ENCODE data around the gene KRT7.

The KRT7 gene

GRCh38 chr12:52199294-52199919 lies 33.6 kb upstream of the KRT7 start:
- DNase-seq (ENCODE audit: low read depth), result no peak

- DNase-seq (ENCODE audit: low read depth), result no peak
Observed at GRCh38 chr12:52200086-52200780, 32.8 kb upstream of the KRT7 start.

DNA sequence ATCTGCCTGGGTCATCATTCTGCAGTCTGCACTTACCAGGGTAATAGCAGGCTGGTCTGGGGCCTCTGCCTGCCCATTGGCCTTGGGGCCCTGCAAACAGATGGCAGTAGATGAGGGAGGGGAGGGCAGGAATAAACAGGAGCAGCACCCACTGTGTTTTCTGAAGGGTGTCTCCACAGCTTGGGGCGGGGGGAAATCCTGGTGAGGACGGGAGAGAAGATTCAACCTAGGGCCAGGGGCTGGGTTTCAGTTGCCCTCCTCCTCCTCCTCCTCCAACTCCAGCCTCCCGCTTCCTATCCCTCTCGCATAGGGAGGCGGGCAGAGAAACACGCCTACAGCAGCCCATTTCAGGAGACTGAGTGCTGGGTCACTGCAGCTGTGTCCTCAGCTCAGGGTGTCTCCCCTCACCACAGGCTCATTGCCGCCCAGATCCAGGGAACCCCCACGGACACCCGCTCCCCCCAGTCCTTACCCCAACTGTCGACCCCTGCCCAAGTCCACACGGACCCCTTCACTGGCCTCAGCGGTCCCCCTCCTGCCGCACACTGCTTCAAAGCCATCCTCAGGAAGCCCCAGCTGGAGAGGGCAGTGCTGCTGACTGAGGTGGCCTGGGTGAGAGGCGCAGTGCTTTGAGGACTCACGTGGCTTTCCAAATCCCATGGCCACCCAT lies 32.1 kb upstream of the KRT7 start:
- no peak for DNase-seq (ENCODE audit: low read depth)

GRCh38 chr12:52201451-52201839 lies 31.6 kb upstream of the KRT7 start:
- DNase-seq (ENCODE audit: low read depth), result no peak

DNA sequence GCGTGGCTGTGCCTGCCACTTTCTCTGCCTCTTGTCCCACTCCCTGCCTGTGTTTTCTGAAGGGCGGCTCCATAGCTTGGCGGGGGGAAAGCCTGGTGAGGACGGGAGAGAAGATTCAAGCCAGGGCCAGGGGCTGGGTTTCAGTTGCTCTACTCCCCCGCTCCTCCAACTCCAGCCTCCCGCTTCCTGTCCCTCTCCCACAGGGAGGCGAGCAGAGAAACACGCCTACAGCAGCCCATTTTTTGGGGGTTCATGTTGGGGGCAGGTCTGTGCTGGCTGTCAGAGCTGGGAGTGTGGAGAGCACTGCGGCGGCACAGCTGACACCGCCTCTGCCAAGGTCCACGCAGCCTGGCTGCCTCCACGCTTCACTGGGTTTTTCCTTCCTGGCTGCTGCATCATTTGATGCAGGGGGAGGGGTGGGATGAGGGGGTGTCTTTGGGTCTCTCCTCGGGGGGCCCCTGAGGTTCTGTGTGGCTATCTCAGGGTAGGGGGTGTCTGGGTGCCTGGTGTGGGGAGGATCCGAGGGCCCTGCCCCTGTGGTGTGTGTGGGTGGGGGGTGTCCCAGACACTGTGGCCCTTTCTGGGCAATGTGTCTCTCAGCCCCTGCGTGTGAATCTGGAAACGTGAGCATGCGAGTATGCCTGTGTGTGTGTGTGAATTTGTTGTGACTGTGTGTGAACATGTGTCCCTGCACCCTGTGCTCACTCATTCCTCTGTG lies 30.5 kb upstream of the KRT7 start:
- no peak for DNase-seq (ENCODE audit: low read depth)

DNA sequence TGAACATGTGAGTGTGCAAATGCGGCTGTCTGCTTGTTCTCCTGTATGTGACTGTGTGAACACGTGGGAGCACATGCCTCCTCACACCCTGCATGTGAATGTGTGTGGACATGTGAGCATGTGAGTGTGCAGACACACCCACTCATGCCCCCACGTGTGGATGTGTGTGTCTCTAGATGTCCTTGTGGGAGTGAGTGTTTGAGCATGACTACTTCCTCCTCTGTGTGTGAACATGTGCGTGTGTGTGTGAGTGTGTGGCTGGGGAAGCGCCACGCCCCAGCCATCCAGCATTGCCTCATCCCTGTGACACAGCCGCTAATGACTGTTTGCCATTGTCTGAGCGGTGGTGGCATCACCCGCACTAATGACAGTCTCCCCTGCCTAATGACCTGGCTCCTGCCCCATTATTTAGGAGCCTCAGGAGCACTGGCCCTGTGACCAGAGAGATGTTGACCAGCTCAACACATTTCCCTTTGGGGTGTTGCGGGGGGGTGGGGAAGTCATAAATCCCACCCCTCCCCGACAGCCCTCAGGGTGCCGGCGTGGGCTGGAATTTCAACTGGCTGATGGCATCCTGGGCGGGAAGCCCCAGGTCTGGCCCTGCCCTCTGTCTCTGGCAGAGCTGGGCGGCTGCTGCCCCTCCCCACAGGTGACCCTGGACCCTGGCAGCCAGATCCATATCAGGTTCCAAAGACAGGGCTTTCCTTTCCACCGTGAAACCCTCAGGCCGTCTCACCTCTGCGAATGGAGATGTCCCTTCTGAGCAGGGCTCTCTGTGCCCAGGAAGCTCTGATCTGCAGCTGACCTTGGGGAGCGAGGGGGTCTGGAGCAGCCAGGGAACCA lies 29.7 kb upstream of the KRT7 start:
- DNase-seq (ENCODE audit: low read depth), result no peak

- no peak for DNase-seq (ENCODE audit: low read depth)
Observed at GRCh38 chr12:52204095-52204930, 28.7 kb upstream of the KRT7 start.

GRCh38 chr12:52204931-52205505 lies 28.0 kb upstream of the KRT7 start:
- DNase-seq (ENCODE audit: low read depth), result no peak

DNA sequence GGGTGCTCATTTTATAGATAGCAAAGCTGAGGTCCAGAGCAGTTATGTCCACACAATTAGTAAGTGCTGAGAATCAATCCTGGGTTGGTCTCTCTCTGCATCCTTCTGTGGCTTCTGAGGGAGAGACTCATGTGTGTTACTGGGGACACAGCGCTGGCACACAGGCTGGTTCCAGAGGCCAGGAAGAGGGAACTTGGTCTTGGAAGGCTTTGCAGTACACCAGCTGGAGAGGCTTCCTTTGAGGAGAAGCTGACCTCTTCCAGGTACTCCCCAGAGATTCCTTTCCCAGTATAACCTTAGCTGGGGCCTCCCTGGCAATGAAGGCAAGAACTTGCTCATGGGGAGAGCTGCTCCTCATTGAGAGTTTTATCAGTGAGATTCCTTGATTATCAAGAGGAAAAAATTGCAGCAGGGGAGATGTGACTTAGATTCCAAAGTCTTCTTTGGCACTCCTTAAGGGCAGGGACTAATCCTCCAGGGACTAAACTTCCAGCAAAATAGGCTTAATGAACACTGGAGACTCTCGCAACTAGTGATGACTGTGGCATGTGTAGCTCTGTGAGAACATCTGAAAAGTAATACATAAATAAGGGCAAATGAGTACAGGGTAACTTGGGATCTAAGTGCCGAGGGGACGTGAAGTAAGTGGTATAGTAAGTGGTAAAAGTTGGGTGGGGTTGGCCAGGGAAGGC lies 27.3 kb upstream of the KRT7 start:
- DNase-seq (ENCODE audit: low read depth), result no peak

DNA sequence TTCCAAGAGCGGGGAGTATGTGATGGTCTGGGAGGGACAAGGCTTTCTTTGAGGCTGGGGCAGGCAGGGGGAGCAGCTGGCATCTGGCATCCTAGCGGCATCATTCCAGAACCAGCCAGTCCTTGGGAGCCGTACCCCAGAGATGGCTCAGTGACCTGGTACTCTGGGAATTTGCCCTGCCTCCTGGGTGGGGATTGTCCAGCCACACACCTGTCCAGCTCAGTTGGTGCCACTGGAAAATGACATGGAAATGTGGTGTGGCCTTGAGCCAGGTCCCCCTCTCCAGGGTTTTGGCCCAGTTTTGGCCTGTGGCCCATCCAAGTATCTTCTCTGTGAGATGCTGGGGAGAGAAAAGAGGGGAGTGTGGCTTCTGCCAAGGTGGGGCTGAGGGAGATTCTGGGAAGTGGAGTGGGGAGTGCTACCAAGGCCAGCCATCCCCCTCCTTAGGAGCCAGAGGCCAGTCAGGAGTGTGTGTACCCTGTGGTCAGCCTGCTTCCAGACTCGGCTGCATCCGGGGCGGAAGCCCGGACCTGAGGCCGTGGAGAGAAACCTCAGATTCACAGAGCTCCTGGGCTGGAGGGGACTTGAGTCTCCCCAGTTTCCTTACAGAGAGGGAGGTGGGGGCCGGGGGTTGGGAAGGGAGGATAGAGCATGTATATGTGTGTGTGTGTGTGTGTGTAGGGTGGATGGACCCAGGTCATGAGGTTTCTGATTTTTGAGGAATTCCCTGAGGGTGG lies 26.6 kb upstream of the KRT7 start:
- DNase-seq (ENCODE audit: low read depth), result no peak

DNA sequence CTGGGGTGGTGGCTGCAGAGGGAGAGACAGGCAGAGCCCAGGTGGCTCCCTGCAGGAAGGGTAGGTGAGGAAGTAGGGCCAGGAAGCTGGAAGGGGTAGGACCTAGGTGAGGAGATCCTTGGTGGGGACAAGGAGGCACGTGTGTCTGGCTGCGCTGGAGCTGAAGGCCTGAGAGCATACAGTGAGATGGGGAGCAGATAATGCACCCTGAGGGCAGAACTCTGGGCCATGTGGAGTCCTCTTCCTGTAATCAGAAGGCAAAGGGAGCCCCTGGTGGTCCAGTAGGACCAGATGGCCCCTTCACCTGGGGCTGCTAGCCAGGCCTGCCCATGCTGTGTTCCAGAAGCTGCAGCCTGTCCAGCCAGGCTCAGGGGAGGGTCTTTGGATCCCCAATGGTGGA lies 25.9 kb upstream of the KRT7 start:
- no peak for DNase-seq (ENCODE audit: low read depth)

DNA sequence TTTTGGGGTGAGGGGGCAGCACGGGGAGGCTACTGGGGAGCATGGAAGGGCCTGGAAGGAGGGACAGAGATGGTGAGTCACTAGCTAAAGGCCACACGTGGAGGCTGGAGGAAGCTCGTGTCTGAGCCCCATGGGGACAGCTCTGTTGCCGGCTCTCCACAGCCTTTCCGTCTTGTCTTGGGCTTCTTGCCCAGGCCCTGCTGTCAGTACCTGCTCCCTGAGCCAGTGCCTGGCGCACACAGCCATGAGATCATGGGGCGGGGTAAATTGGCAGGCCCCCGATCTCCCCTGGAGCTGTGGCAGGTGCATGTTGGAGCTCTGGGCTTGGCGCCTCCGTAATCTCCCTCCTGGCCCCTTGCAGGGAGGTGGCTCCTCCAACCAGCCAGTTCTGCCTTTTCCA lies 25.1 kb upstream of the KRT7 start:
- DNase-seq (ENCODE audit: low read depth), result no peak

DNA sequence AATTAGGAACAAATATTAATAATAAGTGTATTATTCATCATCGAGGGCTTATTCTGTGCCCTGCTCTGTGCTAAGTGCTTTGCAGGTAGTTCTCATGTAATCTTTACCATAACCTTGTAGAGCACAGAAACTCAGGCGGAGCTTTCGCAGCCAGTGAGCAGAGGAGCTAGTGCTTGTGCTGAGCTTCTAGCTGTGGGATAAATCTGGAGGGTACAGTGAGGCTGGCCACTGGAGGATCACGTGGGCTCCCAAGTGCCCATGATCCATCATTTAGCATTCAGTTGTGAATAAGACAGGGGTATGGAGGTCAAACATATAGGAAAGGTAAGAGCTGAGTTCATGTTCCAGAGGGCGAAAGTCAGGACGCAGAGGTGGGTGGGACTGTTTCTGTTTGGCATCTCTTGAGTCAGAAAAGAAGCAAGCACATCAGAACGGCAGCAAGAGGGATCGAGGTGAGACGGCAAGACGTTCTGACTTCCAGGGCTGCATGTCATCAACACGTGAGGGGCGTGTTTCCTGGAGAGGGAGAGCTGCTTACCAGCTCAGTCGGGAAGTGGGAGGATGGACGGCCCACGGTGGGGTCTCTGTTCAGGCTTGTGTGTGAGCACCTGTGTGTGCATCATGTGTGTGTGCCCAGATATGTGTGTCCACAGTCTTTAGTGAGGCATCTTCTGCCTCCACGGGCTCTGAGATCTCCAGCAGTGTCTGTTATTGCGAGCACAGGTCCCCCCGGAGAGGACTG lies 24.4 kb upstream of the KRT7 start:
- no peak for DNase-seq (ENCODE audit: low read depth)

DNA sequence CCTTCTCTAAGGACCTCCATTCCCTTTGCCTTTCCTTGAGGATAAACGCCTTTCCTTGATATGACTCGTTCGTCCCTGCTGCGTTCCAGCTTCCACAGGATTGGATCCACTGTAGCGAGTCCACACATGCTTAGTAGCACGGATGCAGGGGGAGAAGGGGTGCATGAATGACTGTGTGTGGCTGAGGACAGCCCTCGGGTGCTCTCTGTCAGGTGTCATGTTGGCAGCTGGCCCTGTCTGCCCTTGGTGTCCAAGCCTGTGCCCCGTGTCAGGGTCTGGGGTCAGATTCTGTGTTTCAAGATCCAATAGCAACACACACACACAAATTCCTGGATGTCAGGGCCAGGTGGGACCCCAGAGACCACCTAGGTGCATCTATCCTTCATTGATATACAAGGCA lies 23.7 kb upstream of the KRT7 start:
- no peak for DNase-seq (ENCODE audit: low read depth)

GRCh38 chr12:52210186-52210924 lies 22.7 kb upstream of the KRT7 start:
- no peak for DNase-seq (ENCODE audit: low read depth)

- DNase-seq (ENCODE audit: low read depth), result no peak
Observed at GRCh38 chr12:52210925-52211650, 22.0 kb upstream of the KRT7 start.
